GM19438 (cell line): ENCODE results near the gene NR2F1-AS1.

Experiments used
- ATAC-seq: cut with Tn5 transposase; IDR thresholded peaks from one replicate; pipeline ENCODE4 v1.9.1; 2021; ENCODE audit warnings: low read depth; ENCODE audit not compliant: unreplicated experiment

NR2F1-AS1 gene

DNA sequence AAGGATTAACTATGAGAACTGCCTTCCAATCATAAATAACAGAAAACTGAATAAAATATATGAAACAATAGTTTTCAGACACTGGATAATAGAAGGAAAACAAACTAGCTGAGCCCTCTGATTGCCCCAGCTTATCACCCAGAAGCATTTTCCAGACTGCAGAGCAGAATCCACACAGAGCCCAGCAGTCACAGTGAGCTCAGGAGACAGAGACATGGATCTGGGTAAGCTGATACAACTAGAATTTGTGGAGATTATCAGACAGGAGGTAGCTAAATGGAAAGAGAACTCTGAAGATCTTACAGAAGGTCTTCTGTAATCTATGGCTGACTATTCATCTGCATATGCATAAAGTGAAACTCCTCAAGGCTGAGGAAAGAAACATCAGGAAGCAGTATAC is 128.8 kb downstream of the NR2F1-AS1 start:
- no peak for ATAC-seq

DNA sequence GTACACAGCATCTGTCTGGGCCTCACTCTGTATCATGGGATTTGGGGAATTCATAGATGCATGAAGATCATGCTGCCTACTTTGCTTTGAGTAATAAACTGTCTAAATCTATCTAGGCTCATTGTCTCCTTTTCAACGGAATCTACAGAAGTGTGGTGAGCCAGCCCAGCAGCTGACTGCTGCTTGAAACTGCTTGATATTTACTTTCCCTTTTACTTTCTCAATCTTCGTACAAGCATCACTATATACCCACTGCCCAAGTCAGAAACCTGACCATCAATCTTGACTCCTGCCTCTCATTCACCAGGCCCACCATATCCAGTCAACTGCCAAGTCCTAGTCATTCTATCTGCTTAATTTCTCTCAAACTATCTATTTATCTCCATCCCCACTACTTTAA is 142.9 kb downstream of the NR2F1-AS1 start:
- ATAC-seq, result no peak

DNA sequence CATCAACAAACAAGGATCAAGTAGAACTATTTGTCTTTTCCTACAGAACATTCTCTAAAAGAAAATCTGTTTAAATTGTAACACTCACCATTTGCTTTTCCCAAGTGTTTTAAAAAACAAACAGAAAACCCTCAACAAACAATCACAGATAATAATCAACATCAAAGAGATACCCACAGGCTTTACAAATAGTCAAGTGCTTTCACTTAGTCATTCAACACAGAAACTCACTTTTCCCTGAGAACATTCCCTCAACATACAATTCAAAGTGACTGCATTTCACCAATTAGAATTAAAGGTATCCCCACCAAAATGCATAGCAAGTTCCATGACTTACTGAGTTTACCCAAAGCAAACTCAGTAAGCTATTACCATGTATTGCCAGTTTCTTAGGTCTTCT is 144.9 kb downstream of the NR2F1-AS1 start:
- no peak for ATAC-seq

DNA sequence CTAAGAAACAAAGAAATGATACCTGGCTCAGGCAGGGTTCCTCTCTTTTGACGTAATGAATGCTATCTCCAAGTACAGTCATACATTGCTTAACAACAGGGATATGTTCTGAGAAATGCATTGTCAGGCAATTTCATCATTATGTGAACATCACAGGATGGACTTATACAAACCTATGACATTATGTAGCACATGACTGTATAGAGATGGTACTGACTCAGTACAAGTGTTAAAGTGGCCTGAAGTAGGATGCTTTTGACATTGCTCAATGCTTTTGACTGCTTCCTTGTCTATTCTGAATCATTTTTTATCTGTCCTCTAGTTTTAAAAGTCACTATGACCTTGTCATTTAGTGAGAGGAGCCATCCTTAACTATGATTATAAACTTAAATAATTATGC is 147.6 kb downstream of the NR2F1-AS1 start:
- no peak for ATAC-seq

DNA sequence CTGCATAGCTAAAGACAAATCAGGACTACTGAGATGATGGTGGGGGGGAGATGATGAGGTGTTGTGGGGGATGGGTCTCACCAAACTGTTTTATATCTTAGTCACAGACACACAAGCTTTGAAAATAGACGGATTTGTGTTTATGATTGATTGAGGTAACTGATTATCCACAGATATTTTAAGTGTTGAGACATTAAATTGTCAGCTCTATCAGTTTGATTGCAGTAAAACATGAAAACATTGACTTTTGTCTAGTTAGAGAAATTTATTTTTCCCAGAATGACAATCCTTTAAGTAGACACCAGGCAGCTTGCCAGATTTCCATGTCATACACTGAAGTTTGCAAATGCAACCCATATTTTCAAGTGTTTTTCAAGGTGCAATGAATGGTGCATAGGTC is 149.8 kb downstream of the NR2F1-AS1 start:
- ATAC-seq, result no peak

DNA sequence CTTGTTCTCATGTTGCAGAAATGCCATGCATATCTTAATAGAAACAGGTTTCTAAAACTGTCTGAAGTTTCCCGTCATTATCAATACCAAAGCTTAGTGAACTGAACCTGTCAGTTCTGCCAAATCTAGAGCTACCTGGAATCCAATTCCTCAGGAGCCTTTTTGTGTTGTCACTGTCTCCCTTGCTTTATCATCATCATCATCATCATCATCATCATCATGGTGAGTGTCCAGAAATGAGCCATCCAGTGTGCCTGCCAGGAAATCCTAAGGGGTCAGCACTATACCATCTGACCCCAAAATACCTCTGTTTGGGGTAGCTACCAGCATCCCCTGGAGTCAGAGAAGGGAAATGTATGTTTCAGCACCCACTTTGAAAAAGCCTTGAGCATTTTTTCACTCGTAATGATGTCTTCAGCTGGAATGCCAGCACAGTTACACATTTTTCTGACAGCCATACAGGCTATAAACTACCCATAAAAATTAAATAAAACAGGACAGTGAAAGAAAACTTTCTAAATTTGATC is 150.3 kb downstream of the NR2F1-AS1 start:
- no peak for ATAC-seq

DNA sequence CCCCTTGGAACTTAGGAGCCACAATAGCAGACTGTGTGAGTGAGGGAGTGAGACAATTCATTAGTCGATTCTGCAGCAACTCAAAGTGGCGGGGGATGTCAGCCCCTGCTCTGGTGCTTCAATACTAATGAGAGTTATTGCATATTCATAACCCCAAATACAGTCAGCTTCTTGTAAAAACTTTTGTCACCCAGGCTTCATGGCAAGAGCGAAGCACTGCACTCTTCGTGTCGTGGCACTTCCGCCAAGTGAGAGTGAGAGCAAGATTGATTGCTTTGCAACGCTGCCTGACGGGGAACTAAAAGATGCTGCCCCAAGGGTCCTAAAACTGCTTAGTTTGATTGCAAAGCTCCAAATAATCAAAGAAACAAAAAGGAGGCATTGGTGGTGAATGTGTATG is 150.9 kb downstream of the NR2F1-AS1 start:
- no peak for ATAC-seq

DNA sequence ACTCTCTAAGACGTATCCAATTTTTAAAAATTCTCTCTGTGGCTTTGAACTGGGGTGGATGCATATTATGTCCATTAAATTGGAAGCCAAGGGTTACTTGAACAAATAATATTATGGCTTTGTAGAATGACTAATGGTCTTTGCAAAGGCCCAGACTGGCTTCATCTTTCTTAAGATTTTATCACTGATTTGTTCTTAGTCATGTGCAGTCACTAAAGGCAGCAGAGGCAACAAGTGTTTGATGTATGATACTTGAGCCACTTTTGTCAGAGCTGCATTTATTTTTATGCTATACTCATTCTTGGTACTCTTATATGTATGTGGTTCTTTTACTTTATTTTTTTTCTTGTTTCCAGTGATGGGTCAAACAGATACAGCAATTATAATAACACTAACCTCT is 152.2 kb downstream of the NR2F1-AS1 start:
- ATAC-seq, result no peak

DNA sequence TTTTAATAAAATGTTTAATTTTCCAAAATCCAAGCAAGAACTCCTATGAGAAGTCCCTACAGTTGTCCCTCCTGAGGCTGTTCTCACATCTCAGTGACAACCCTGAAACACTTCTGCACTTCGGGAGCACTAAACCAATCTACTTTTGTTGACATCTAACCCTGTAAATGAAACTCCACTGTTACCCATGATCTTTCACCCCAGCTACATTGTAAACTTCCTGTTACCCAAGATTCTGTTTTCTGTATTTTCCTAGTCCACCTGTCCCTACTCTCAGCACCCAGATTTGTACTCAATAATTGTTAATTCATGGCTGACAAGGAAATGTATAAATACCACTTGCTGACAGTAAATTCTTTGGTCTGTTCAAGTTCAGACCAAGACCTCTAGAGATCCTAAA is 153.7 kb downstream of the NR2F1-AS1 start:
- ATAC-seq, result no peak

DNA sequence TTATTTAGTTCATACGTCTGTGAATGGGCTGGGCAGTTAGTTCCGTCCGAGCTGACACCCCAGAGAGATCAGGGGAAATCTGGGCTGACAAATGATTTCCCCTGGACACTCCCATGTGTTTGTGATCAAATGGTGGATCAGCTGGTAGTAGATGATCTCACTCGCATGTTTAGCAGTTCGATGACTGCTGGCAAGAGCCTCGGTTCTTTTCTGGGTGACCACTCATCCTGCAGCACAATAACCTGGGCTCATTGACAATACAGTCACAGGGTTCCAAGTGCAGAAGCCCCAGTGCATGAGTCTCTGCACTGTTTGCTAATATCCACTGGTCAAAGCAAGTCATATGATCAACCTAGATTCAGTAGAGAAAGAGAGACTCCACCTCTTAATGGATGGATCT is 155.9 kb downstream of the NR2F1-AS1 start:
- no peak for ATAC-seq

DNA sequence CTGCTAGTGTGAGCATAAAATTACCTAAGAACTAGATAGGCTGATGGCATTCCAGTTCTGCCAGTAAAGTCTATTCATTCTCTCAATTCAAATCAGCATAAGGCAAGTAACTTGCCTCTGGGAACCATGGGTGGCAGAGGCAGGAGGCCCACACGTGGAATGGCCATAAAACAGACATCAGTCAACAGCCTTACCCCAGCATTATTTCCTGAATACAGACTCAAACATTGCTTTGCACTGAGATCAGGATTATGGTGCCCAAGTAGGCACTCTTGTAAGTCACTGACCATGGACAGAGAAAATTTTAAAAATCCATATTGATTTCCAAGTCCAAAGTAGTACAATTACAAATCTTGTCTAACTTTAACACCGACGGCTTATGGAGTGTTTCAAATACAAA is 157.7 kb downstream of the NR2F1-AS1 start:
- ATAC-seq, result no peak

DNA sequence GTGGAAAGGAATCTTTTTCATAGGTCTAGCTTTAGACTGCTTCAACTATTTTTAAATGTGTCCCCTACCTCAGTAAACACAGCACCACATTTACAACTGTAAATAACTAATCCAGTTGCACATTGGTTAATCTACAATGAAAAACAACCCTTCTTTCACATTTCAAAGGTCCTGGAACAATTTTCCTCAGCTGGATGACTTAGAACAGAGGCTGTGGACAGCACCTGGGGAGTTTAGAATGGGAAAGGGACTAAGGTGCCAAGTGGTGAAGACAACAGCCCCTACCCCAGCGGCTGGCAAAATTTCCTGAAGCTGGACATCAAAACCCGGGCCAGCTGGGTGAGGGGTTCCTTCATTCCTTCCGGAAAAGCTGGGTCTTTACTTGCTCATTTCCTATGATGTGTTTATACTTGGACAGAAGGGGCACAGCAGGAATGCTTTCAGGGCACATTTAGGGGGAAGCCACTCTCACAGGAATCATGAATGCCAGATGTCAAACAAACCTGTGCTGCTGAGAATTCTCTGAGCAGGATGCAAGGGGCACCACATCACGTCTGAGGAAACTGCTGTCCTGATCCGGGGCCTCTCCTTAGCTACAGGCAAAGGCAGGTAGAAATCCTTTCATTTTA is 158.3 kb downstream of the NR2F1-AS1 start:
- ATAC-seq, result no peak

DNA sequence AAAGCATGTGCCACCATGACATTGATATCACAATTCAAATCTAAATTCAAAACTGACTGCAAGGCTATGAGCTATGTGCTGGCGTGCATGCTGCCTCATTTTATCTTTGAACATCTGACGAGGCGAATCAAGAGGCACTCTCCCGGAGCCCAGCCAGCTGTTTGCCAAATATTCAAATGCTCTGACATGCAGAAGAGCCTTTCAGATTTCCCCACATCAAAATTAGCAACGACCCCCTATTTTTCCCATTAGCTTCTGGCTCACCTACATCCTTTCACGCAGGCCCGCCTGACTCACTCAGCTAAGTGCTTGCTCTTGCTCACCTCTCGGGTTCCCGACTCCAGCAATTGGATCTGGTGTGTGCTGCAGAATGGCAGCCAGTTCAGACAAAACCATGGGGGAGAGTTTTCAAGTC is 159.0 kb downstream of the NR2F1-AS1 start:
- ATAC-seq, result no peak

DNA sequence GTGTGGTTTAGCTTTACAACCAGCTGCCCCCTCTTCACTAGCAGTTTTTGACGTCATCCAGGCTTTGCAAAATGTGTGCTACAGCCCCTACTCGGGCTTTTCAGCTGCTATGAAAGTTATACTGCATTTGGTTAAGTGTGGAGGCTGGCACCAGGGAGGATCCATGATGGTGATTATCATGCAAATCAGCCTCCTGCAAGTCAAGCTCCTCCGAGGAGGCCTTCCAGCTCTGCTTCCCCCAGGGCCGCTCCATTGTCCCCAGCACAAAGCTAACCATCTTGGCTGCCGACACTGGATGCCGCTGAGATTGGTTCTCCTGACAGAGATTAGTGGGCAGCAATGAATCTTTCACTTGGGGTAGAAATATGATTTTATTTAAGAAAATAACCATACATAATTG is 159.6 kb downstream of the NR2F1-AS1 start:
- no peak for ATAC-seq

DNA sequence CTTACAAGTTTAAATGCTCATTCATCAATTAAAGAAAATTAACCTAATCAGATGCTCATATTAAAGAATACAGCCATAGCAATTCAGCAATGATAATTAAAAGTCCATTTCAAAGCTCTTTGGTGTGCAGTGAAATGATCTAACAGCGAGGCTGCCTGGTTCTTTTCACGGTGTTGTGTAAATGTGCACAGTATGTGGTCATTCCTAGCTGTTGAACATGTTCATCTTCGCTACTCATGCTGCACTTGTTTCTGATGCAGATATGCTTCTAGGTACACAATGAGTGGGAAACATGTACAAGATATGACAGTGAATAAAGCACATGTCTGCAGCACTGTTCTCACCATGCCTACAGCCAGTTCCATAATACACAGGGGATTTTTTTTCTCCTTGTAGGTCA is 163.5 kb downstream of the NR2F1-AS1 start:
- ATAC-seq, result no peak

DNA sequence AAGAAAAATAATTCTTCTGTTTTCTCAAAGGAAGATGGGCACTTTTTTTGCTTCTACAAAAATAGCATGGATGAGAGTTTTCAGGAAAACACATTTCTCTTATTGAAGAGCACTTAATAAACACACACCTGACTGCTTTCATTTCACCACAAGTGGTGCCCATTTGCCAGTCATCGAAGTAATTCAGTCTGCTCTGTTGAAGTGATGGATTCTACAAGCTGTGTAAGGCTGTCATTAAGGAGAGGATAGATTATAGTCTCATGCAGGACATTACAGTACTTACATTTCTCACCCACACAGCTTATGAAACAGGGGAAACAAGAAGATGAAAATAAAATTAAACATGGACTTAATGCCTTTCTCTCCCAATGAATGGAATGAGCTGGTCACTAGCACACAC is 165.2 kb downstream of the NR2F1-AS1 start:
- ATAC-seq, result no peak

DNA sequence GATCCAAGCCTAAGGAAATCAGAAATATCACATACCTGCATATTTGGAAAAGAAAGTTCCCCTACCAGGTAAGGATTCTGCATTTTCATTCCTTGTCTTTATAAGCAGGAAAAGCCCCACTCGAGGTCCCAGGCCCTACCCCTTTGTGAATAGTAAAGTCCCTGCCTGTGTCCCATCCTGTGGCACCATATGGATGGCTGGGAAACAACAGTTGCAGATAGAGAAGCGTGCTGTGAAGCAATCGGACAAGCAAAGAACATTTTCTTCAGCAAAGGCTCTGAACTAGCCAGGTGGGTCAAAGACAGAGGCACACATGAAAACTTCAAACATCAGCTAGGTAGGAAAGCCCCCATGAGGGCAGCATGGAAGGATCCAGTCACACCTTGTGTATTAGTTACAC is 169.3 kb downstream of the NR2F1-AS1 start:
- ATAC-seq, result no peak

DNA sequence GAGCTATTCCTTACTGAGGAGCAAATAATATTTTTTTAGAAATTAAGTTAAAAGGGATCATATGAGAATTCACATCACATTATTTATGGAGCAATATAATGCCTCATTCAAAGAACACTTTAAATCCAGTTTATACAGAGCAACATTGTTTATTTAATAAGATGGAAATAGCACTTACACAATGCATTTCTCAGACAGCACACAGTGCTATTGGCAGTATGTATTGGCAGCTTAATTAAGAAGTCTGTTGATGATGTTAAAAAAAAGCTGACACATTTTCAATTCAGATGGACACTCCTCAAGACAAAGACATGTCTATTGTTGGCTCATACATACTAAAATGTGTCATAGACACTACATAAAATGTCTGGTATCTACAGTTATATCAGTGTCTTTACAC is 171.3 kb downstream of the NR2F1-AS1 start:
- ATAC-seq, result no peak

DNA sequence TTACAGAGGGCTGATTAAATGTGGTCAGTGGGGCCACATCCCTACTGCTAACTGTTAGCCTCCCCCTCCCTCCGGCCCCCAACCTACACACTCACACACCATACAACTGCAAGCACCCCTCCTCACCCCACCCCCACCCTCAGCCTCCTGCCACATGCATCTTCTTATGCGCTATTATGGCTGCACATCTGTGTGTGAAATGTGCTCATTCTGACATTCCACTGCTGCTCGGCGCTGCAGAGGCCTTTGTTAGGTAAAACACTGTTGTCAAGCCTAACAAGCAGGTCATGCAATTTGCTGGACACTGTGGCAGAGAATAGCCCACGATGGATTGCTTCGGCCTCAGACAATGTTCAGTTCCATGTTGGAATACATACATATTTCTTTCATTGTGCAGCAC is 173.6 kb downstream of the NR2F1-AS1 start:
- no peak for ATAC-seq

DNA sequence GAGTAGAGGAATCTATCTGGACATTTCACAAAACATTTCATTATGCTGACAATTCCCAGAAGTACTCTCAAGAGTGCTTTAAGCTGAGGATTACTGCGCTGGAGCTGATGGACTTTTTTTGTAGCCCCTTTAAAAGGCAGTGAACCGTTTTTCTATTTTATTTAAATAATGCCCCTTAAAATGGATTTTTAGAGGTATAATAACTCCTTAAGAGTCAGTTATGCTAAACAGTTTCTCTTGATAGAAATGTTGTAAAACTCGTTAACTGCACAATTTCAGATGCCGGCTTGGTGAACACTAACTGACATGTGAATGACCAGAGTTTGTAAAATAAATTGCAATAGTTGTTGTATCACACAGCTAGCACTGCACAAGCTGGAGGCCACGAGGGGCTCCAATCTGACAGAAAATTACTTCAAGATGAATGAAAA is 174.0 kb downstream of the NR2F1-AS1 start:
- ATAC-seq, result no peak

DNA sequence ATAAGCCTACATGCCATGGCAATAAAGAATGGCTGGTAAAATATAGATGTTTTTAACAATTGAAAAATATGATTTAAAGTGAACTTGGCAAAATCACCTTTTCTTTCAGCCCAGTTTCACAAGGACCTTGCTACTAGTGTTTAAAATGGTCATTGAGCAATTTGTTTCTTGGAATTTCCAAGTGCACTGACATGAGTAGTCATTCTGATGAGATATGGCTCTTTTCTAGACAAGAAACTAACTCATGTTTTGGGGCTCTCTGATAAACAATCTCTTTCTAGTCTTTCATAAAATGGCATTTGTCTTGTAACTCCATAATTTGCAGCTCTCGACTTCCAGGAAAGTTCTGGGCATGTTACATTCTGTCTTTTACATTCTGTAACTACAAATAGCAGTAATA is 176.8 kb downstream of the NR2F1-AS1 start:
- no peak for ATAC-seq

DNA sequence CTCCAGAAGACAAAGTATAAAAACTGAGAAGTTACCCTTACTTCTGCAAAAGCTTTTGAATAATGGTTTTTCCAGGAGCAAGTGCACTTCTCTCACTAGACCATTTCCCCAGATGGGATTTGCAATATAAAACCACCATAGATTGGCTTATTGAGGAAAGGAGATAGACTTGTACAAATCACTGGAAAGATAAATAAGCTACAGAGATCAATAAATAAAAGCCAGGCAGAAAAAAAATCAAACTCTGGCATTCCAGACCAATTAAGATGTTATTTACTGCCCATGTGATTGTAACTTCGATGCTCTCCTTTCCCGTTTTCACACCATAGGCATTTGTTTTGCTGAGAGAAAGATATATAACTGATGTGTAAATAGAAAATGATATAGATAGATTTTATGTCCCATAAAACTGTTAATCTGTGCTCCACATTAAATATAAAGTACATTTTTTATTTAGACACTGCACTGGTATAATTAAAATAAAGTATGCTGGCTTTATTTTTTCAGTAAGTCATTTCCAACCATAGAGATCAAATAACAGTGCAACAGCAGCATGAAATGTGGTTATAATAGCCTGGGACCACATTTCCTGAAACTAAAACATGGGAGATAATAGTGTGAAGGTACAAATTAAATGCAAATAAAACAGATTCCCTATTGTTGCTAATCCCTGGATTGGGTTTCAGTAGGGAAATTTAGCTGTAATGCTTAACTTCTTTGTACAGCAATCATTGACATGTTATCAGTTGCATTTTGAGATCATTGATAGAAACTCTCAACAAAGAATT is 177.7 kb downstream of the NR2F1-AS1 start:
- ATAC-seq, result no peak
